Renal pelvis (tissue), 4 donors: ENCODE data around the gene ZNF536. TPM values are rescaled to one million over a fixed set of nuclear protein-coding genes. Genes with fewer than 3 reads are reported as not detected.

Experiments used
- DNase-seq: peaks from one replicate; pipeline ENCODE4 v3.0.0-alpha.2; 2013
- polyA plus RNA-seq, 3 donors: library from polyadenylated mRNA; unstranded; fragments of 120-200 nt; gene quantifications; one replicate each; pipeline ENCODE4 v1.2.1, GENCODE V29; 2013; ENCODE audit not compliant: insufficient read length in 3 of 3

Gene ZNF536
- polyA plus RNA-seq, 3 donors = 2.1 to 3.4 (median 2.8) TPM

- no peak for DNase-seq
These were observed 233.1 kb downstream of the ZNF536 start for GRCh38 chr19:30605333-30605732.

DNA sequence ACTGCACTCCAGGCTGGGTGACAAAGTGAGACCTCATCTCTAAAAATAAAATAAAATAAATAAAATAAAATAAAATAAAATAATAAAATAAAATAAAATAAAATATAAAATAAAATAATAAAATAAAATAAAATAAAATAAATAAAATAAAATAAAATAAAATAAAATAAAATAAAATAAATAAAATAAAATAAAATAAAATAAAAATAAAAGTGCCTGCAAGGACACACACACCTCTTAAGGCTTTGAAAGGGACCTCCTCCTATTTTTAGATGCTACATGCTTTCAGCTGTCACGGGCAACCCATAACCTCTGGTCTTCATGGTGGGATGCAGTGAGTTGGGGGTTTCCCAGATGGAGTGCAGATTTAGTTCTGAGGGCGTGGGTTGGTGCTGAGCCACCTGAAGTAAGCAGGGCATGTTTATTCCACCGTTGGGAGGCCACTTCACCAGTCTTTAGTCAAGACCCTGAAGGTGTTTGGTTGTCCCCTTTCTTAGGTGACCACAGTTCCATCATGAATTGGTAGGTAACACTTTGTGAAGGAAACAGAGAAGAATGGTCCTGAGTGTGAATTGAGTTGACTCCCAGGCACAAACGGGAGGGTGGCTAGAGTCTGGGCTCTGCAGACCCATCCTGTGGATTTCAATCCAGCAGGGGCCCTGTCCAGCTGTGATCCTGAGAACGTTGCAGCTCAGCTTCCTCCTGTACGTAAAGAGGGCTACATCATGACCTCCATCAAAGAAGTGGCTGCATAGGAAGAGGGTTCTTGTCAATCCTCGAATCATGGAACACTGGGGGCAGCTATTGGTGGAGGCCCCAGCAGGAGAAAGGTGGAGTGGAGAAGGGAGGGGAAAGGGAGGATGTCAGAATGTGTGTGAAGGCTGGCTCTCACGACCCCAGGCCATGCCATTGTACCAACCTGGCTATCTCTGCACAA lies 234.2 kb downstream of the ZNF536 start:
- no peak for DNase-seq
